Liver (tissue), 3 donors: ENCODE results near the gene PLCXD3.

ENCODE experiments used
- ATF3 ChIP-seq: IDR thresholded peaks from 2 replicates; pipeline ENCODE4 v1.6.1; 2016; ENCODE audit warnings: antibody characterized with exemption
- EGR1 ChIP-seq, 2 donors: IDR thresholded peaks; 2 replicates each; pipeline ENCODE4 v1.6.1; 2016 to 2018; ENCODE audit warnings: antibody characterized with exemption in 2 of 2, low read depth in 2 of 2
- FOXA2 ChIP-seq: IDR thresholded peaks from 2 replicates; pipeline ENCODE4 v1.6.1; 2016; ENCODE audit warnings: antibody characterized with exemption
- GABPA ChIP-seq, 2 donors: IDR thresholded peaks in 1 of 2; conservative IDR thresholded peaks in 1 of 2; 2 replicates each; pipeline ENCODE4 v1.6.1; 2016; ENCODE audit warnings: antibody characterized with exemption in 2 of 2, mild to moderate bottlenecking in 1 of 2, moderate library complexity in 1 of 2
- JUND ChIP-seq, 2 donors: IDR thresholded peaks; 2 replicates each; pipeline ENCODE4 v1.6.1; 2016; ENCODE audit warnings: antibody characterized with exemption in 2 of 2
- MAX ChIP-seq: IDR thresholded peaks from 2 replicates; pipeline ENCODE4 v1.6.1; 2016; ENCODE audit warnings: antibody characterized with exemption
- RAD21 ChIP-seq, 2 donors: IDR thresholded peaks; 2 replicates each; pipeline ENCODE4 v1.6.1; 2016; ENCODE audit warnings: antibody characterized with exemption in 2 of 2, mild to moderate bottlenecking in 2 of 2
- RXRA ChIP-seq, 2 donors: IDR thresholded peaks; 2 replicates each; pipeline ENCODE4 v1.6.1; 2017 to 2018; ENCODE audit warnings: antibody characterized with exemption in 2 of 2, mild to moderate bottlenecking in 1 of 2
- SP1 ChIP-seq: IDR thresholded peaks from 2 replicates; pipeline ENCODE4 v1.6.1; 2018; ENCODE audit warnings: antibody characterized with exemption, mild to moderate bottlenecking
- TAF1 ChIP-seq: conservative IDR thresholded peaks from 2 replicates; pipeline ENCODE4 v1.6.1; 2016; ENCODE audit warnings: antibody characterized with exemption, mild to moderate bottlenecking
- YY1 ChIP-seq: IDR thresholded peaks from 2 replicates; pipeline ENCODE4 v1.6.1; 2016; ENCODE audit warnings: antibody characterized with exemption, mild to moderate bottlenecking
- TF ChIP-seq, protein P1 (sequence below): IDR thresholded peaks from 2 replicates; pipeline ENCODE4 v1.6.1; 2016; ENCODE audit warnings: antibody characterized with exemption, mild to moderate bottlenecking
- TF ChIP-seq, protein P2 (sequence below): fragments of 150-350 bp; IDR thresholded peaks from 2 replicates; pipeline ENCODE4 v1.5.1; 2017; ENCODE audit warnings: improper control_type of control experiment, low read depth, low read length; ENCODE audit not compliant: missing input control
- donor health status: healthy.
- donor health status: healthy.

GRCh38 chr5:41399839-41400238 is 110.6 kb downstream of the PLCXD3 start:
- TF ChIP-seq YY1 (no peak), RXRA (IDR thresholded peaks at IDR 0.05) (no peak), SP1 (no peak), RAD21 (IDR thresholded peaks at IDR 0.05) (no peak), TAF1 (no peak), MAX (no peak), JUND (IDR thresholded peaks at IDR 0.05) (no peak), ATF3 (no peak), GABPA (IDR thresholded peaks at IDR 0.05 in 1 of 2, conservative IDR thresholded peaks at IDR 0.05 in 1 of 2) (no peak), EGR1 (IDR thresholded peaks at IDR 0.05; ENCODE audit: low read depth in 2 of 2) (no peak), FOXA2 (no peak)
- TF ChIP-seq, protein P1, sequence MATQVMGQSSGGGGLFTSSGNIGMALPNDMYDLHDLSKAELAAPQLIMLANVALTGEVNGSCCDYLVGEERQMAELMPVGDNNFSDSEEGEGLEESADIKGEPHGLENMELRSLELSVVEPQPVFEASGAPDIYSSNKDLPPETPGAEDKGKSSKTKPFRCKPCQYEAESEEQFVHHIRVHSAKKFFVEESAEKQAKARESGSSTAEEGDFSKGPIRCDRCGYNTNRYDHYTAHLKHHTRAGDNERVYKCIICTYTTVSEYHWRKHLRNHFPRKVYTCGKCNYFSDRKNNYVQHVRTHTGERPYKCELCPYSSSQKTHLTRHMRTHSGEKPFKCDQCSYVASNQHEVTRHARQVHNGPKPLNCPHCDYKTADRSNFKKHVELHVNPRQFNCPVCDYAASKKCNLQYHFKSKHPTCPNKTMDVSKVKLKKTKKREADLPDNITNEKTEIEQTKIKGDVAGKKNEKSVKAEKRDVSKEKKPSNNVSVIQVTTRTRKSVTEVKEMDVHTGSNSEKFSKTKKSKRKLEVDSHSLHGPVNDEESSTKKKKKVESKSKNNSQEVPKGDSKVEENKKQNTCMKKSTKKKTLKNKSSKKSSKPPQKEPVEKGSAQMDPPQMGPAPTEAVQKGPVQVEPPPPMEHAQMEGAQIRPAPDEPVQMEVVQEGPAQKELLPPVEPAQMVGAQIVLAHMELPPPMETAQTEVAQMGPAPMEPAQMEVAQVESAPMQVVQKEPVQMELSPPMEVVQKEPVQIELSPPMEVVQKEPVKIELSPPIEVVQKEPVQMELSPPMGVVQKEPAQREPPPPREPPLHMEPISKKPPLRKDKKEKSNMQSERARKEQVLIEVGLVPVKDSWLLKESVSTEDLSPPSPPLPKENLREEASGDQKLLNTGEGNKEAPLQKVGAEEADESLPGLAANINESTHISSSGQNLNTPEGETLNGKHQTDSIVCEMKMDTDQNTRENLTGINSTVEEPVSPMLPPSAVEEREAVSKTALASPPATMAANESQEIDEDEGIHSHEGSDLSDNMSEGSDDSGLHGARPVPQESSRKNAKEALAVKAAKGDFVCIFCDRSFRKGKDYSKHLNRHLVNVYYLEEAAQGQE = no peak
- TF ChIP-seq, protein P2, sequence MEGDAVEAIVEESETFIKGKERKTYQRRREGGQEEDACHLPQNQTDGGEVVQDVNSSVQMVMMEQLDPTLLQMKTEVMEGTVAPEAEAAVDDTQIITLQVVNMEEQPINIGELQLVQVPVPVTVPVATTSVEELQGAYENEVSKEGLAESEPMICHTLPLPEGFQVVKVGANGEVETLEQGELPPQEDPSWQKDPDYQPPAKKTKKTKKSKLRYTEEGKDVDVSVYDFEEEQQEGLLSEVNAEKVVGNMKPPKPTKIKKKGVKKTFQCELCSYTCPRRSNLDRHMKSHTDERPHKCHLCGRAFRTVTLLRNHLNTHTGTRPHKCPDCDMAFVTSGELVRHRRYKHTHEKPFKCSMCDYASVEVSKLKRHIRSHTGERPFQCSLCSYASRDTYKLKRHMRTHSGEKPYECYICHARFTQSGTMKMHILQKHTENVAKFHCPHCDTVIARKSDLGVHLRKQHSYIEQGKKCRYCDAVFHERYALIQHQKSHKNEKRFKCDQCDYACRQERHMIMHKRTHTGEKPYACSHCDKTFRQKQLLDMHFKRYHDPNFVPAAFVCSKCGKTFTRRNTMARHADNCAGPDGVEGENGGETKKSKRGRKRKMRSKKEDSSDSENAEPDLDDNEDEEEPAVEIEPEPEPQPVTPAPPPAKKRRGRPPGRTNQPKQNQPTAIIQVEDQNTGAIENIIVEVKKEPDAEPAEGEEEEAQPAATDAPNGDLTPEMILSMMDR = no peak
